Measurements from ENCODE around the gene BTN3A1. TPM values are rescaled to one million over a fixed set of nuclear protein-coding genes. Genes with fewer than 3 reads are reported as not detected.
"Not testable (repeated sequence)": the region's sequence is repeated elsewhere in the genome, so short reads cannot be mapped to it uniquely, and the experiment has no call there.

BTN3A1 gene
- total RNA-seq, 1 experiment from 2014 or later, result 14.0 TPM

GRCh38 chr6:26414281-26414680 is 12.2 kb downstream of the BTN3A1 start:
- DNase-seq (ENCODE audit: low spot score), result no peak

GRCh38 chr6:26415036-26415614 is 13.1 kb downstream of the BTN3A1 start:
- DNase-seq (ENCODE audit: low spot score), result no peak

- peak; percentile 14 for DNase-seq (ENCODE audit: low spot score)
Measured at GRCh38 chr6:26415791-26416190, 13.7 kb downstream of the BTN3A1 start.

GRCh38 chr6:26416288-26416687 is 14.2 kb downstream of the BTN3A1 start:
- no peak for DNase-seq (ENCODE audit: low spot score)

GRCh38 chr6:26418077-26418476 is 16.0 kb downstream of the BTN3A1 start:
- DNase-seq (ENCODE audit: low spot score), result not testable (repeated sequence)

GRCh38 chr6:26418795-26419194 is 16.7 kb downstream of the BTN3A1 start:
- not testable (repeated sequence) for DNase-seq (ENCODE audit: low spot score)

- DNase-seq (ENCODE audit: low spot score), result peak; percentile 32
Measured at GRCh38 chr6:26420688-26421171, 18.7 kb downstream of the BTN3A1 start.

GRCh38 chr6:26421259-26422144 is 19.4 kb downstream of the BTN3A1 start:
- peak; percentile 88 for DNase-seq (ENCODE audit: low spot score)

- DNase-seq (ENCODE audit: low spot score), result no peak
Measured at GRCh38 chr6:26422329-26422728, 20.3 kb downstream of the BTN3A1 start.

GRCh38 chr6:26426691-26427450 is 24.8 kb downstream of the BTN3A1 start:
- no peak for DNase-seq (ENCODE audit: low spot score)

- DNase-seq (ENCODE audit: low spot score), result no peak
Measured at GRCh38 chr6:26427451-26427809, 25.4 kb downstream of the BTN3A1 start.

GRCh38 chr6:26428206-26428605 is 26.1 kb downstream of the BTN3A1 start:
- no peak for DNase-seq (ENCODE audit: low spot score)

GRCh38 chr6:26430787-26431186 is 28.7 kb downstream of the BTN3A1 start:
- no peak for DNase-seq (ENCODE audit: low spot score)

- DNase-seq (ENCODE audit: low spot score), result no peak
Measured at GRCh38 chr6:26431258-26432172, 29.4 kb downstream of the BTN3A1 start.

GRCh38 chr6:26432627-26433201 is 30.6 kb downstream of the BTN3A1 start:
- DNase-seq (ENCODE audit: low spot score), result no peak

GRCh38 chr6:26433680-26434079 is 31.6 kb downstream of the BTN3A1 start:
- not testable (repeated sequence) for DNase-seq (ENCODE audit: low spot score)

GRCh38 chr6:26436018-26436417 is 33.9 kb downstream of the BTN3A1 start:
- no peak for DNase-seq (ENCODE audit: low spot score)

GRCh38 chr6:26437550-26437949 is 35.5 kb downstream of the BTN3A1 start:
- no peak for DNase-seq (ENCODE audit: low spot score)

- no peak for DNase-seq (ENCODE audit: low spot score)
Measured at GRCh38 chr6:26438000-26438399, 35.9 kb downstream of the BTN3A1 start.

- no peak for DNase-seq (ENCODE audit: low spot score)
Measured at GRCh38 chr6:26439151-26440125, 37.4 kb downstream of the BTN3A1 start.
